TTC549 (cell line): ENCODE results near the gene PLXNA3.

Experiments used
- FAIRE-seq: peaks from 2 replicates; lab custom pipeline; 2012; peaks lifted over from hg19 to GRCh38; lab: Jason Lieb, UNC

The PLXNA3 gene

DNA sequence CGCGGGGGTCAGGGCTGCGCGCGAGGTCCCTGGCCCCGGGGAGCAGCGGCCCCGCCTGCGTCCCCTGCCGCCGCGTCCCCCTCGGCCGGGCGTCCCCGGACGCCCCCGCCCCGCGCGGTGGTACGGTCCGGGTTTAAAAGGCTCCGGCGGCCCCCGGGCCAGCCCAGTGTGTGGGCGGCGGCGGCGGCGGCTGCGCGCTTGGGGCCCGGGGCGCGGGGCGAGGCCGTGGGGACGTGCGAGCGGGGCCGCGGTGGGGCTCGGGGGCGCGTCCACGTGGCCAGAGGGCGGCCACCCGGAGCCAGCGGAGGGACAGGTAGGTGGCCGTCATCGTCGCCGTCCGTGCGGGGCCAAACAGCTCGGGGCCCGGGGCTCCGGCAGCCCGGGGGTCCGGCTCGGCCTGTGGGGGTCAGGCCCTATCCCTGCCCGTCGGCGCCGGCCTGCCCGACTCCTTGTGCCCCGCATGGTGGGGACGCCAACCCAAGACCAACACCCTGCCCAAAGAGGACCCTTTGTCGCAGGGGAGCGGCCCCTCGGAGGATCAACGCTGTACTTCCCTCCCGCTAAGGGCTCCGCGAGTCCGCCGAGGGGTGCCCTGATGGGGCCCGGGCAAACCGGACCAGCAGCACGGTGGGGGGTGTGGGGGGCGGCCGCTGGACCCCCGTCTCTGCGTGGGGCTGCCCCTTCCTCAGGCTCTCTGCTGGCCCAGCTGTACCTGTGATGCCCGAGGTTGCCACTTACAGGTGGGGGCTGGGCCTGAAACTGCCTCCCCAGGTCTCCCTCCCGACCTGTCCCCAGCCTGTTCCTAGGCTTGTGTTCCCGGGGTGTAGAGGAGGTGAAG lies at the start of gene PLXNA3:
Gene PLXNA3, plus strand, starts transcription at position 166 of the 838 bp plus-strand sequence. CDS start 1,903 bp downstream, outside the sequence.
- FAIRE-seq: no peak

DNA sequence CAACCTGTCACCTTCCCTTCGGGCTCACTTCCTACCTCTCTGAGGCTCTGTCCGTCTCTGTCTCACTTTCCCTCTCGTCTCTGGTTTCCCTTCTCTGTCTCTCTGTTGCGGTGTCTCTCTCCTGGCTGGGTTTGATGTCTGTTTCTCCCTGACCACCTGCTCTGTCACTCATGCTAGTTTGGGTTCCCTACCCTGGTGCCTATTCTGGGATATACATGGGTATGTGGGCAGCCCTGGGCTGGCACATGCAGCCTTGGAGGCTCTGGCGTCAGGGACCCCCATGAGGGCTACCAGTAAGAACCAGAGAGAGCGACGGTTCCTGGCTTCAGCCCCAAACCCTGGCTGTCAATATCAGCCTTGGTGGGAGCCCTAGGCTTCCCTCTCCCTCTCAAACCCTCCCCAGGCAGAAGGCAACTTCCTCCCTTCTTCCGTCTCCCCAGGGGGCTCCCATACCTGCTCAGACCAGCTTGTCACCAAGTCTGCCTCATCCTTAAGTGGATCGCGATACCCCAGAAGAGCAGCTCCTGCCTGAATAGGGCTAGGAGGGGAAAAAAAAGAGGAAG lies 49.3 kb upstream of the PLXNA3 start:
- FAIRE-seq: no peak

DNA sequence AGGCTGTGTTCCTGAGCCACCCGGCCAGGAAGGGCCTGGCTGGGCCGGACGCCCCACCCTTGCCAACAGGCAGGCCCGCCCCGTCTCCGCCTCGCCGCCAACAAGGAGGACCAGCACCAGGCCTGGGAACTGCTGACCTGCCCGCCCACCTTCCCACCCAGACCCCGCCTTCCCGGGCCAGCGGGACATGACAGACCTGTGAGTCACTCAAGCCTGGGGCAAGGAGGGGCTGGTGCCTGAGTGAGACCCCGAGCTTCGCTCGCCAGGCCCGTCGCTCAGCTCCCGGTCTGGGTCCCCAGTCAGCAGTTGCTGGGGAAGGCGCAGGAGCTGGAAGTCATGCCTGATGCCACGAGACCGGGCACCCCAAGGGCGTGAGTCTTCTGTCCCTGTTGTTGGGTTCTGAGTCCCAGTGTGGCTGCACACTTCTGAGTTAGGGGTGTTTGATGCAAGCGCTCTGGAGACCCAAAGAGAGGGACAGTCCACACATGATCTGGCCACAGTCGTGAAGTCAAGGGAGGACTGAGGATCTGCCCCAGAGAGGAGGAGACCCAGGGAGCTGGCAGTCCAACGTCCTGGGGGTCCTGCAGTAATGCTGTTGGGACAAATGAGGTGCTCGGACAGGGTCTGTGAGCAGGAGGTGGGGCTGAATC lies 48.7 kb upstream of the PLXNA3 start, which contains the start of gene DNASE1L1:
Gene DNASE1L1, minus strand, starts transcription at position 33 of the 650 bp plus-strand sequence. CDS start 3,686 bp downstream, outside the sequence.
- no peak for FAIRE-seq

DNA sequence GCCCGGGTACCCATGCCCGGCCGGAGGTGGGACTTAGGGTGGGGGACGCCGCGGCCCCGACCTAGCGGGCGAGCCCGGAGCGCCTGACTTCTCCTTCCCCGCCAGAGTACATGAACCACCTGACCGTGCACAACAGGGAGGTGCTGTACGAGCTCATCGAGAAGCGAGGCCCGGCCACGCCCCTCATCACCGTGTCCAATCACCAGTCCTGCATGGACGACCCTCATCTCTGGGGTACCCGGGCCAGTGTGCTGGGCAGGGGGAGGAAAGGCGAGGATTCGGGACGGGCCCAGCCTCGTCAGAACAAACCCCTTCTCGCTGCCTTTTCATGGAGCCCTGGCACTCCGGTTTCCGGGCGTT lies 46.1 kb upstream of the PLXNA3 start:
- FAIRE-seq: no peak

DNA sequence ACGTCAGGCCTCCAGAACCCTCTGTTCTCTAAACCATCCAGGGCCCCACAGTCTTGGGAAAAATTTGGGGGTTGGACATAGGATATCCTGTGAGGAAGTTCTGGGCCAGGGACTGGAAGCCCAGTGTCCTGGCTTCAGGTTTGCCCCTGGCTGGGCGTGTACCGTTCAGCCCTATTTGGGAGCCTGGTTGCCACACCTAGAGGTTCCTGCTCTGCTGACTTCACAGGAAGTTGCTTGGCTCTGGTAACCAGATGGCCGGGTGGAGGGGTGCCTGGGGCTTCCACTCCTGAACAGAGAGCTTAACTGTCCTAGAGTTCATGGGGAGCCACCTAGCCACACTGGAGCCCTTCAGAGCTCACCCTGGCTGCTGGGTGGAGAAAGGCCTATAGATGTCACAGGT lies 45.6 kb upstream of the PLXNA3 start:
- no peak for FAIRE-seq

DNA sequence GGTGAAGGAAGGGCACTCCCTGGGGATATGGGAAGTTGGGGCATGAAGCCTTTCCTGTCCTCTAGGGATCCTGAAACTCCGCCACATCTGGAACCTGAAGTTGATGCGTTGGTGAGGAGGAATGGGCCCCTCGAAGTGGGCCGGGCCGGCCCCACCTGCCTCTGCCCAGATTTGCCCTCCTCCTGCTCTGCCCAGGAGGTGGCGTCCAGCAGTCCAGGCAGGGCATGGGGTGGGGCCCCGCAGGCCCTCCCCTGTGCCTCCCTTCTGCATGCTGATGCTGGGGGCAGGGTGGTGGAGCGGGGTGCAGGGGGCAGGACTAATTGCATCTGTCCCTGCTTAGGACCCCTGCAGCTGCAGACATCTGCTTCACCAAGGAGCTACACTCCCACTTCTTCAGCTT lies 44.9 kb upstream of the PLXNA3 start:
- FAIRE-seq: no peak

DNA sequence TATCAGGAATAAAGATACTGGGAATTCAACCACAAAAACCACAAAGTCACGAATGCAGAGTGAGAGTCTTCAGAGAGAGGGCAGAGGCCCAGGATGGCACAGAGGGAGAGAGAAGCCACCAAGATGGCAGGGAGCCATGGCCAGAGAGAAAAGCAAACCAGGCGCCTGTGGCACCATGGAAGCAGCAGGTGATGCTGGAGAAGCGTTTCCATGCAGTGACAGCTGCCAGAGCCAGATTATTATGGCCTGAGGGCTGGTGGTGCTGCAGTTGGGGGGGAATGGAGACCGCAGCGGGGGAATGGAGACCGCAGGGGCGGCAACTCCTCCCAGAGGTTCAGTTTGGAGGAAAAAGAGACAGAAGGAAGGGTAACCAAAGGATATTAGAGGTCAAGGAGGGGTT lies 40.9 kb upstream of the PLXNA3 start:
- FAIRE-seq: no peak

DNA sequence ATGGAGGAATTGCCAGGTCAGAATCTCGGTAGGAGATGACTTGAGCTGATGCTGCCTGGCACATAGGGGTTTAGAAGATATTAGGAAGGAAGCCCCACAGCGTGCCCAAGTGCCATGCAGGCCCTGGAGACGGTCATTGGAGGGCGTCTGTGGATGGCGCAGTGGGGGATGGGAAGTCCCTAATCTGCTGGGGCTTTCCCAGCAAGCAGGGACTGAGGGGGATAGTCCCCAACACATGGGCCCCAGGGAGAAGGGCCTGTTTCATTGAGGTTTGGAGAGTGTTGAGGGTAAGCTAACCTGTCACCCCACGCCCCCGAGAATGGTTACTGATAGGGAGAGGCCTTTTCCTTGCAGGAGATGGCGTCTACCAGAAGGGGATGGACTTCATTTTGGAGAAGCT lies 38.9 kb upstream of the PLXNA3 start:
- no peak for FAIRE-seq

DNA sequence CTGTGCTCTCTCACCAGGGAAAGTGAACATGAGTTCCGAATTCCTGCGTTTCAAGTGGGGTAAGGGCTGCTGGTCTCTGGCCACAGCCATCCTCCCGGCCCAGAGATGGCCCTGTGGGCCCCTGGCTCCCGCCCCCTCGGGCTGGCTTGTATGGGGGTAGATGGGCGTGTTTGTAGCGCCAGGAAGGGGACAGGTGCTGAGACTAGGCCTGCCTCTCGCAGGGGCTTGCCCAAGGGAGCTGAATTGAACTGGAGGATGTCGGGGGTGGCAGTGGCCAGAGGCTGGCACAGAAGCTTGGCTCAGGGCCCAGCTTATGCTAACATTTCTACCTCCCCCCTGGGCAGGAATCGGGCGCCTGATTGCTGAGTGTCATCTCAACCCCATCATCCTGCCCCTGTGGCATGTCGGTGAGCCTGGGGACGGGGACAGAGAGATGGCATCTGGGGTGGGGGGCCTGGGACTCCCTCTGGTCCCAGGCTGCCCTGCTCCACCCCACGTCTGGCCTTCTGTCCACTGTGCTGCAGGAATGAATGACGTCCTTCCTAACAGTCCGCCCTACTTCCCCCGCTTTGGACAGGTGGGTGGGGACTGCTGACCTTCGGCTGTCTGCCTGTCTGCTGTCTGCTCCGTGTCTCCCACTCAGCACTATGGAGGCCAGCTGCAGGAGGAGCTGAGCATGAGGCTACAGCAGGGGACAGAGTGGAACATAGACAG lies 38.2 kb upstream of the PLXNA3 start:
- no peak for FAIRE-seq

DNA sequence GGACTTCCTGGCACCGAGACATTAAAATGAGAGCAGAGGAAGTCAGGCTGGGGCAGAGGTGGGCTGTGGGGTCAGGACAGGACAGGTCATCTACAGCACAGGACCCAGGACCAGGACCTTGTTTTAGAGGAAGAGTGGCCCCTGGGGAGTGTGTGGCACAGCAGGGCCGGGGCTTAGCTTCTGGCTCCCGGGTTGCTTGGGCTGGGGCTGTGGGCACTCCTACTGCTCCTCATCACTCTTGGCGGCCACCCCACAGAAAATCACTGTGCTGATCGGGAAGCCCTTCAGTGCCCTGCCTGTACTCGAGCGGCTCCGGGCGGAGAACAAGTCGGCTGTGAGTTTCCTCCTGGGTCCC lies 37.7 kb upstream of the PLXNA3 start:
- FAIRE-seq: no peak

DNA sequence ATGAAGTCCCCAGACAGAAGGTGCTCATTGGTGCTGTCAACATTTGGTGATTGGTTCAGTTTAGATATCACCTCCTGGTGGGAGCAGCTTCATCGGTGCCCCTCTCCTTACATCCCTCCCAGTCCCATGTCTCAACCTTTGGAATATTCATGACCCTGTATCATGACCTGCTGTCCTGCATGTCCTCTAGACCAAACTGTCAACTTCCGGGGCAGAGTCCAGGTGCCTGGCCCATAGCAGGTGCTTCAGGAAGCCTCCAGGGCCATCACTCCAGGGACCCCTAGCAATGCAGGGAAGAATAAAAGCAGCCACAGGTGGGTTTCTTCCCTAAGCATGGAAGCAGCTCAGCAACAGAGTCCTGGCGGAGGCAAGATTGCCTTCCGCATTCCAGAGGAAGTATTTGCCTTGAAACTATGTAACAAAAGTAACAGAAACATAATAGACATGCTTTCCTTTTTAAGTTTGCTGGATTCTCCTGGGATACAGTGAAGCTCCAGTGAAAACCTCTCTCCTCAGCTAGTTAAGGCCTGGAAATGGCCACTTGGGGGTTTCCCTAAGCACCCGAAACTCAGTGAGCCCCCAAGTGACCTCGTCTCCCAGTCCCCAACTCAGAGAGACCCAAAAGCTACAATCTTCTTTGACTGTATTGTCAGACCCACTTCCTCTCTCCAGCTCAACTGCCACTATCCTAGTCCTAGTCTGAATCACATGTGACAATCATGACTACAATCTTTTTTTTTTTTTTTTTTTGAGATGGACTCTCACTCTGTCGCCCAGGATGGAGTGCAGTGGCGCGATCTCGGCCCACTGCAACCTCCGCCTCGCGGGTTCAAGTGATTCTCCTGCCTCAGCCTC lies 30.9 kb upstream of the PLXNA3 start:
- FAIRE-seq: no peak

DNA sequence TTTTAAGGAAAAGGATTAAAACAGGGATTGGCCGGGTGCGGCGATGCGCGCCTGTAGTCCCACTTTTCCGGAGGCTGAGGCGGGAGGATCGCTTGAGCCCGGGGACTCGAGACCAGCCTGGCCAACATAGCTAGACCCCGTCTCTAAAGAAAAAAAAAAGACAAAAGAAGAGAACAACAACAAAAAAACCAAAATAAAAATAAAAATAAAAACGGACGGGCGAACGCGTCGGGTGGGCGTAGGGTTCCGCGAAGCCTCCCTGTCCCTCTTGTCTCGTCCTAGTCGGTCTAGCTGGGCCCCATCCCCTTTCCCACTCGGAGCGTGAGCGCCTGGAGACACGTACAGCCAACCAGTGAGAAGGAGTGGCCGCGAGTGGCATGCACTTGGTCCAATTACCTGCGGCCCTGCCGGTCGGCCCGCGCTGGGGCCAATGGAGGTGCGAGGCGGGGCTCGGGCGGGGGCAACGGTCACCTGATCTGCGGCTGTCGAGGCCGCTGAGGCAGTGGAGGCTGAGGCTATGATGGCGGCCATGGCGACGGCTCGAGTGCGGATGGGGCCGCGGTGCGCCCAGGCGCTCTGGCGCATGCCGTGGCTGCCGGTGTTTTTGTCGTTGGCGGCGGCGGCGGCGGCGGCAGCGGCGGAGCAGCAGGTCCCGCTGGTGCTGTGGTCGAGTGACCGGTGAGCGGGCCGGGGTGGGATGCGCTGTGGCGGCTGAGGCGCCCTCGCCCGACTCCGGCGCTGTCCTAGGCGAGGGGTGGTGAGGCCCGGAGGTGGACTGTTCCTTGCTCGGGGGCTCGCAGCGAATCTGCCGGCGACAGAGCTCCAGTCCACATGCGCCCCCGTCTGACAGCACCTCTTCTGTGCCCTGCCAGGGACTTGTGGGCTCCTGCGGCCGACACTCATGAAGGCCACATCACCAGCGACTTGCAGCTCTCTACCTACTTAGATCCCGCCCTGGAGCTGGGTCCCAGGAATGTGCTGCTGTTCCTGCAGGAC lies 29.6 kb upstream of the PLXNA3 start, which contains the start of gene ATP6AP1:
Gene ATP6AP1, plus strand, starts transcription at position 502 of the 996 bp plus-strand sequence. Its CDS starts 16 bp downstream, at position 518.
- FAIRE-seq: no peak

DNA sequence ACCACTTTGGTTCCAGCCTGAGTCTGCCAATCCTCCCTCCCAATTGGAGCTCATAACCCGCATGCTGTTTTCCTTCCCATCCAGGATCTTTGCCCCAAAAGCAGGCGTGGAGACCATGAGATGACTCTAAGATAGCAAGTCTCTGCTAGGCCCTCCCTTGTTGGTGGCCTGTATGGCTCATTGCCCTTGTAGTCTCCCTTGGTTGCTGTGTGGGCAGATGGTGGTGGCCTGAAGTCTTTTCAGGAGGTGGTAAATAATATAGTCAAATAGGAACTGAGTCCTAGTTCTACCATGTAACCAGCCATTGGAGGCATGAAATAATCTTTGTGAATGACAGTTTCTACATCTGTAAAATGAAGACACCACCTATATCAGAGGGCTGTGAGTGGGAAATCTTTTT lies 28.4 kb upstream of the PLXNA3 start:
- no peak for FAIRE-seq

DNA sequence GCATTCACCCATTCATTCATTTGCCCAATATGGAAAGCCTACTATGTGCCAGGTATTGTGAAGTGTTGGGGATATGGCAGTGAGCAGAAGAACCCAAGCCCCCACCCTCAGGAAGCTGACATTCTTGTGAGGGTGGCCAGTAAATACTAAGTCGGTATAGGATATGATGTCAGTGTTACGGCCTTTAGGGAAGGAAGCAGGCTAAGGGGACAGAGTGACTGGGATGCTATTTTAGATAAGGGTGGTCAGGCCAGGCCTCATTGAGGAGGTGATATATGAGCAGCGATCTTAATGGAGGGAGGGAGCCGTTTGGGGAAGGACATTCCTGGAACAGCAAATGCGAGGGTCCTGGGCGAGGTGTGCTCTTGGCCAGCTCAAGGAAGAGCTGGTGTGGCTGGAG lies 27.6 kb upstream of the PLXNA3 start:
- no peak for FAIRE-seq

DNA sequence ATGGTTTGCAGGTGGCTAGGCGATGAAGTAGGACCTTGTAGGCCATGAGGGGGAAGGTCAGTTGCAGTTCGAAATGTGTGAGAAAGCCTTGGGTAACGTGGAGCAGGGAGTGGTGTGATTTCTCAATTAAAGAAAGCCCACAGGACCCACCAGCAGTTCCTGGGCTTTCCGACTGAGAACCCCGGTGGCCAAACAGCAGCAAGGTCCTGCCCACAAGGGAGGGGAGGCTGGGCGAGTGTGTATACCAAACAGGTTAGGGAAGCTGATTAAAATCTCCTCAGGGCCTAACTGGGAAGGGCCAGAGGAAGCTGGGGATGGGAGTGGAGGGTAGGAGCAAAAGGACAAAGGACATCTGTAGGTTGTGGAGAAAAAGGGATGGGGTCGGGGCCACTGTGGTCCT lies 27.2 kb upstream of the PLXNA3 start:
- FAIRE-seq: no peak

DNA sequence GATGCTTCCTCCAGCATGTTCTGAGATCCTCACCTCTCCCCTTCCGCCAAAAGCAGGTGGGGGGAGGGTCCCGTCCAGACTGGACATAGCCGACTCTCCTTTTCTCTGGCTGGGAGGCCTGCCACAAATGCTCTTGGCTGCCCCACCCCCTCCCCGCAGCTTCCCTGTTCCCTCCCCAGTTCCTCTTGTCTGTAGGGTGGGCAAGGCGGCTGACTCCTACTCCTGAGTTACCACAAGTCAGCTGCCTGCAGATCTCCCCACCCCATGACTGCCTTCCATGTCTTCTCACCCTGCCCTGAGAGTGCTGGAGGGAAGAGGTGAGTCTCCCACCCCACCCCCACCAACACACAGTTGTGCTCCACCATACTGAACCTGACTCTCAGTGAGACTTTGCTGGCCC lies 26.7 kb upstream of the PLXNA3 start:
- FAIRE-seq: no peak

DNA sequence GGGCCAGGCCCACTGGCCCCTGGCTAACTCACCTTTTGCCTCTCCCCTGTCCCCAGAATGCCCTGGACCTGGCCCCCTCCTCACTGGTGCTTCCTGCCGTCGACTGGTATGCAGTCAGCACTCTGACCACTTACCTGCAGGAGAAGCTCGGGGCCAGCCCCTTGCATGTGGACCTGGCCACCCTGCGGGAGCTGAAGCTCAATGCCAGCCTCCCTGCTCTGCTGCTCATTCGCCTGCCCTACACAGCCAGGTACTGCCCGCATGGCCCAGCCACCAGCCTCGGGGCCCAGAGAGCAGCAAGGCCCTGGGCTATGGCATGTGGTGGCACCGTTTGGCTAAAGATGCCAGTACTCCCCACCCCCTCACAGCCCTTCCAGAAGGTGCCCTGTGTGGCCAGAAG lies 25.9 kb upstream of the PLXNA3 start:
- no peak for FAIRE-seq

DNA sequence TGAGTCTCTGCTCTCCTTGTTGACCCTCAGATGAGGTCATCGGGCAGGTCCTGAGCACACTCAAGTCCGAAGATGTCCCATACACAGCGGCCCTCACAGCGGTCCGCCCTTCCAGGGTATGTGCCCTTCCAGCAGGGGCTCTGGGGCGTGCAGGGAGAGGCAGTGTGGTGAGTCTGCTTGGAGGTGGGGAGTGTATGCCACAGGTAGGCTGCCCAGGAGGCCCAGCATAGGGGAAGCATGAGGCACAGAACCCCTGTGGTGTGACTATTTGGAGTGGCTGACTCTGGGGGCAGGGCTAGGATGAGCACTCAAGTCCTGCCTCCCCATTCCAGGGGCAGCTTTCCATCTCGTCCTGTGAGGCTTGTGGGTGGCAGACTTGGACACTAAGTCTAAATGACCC lies 24.5 kb upstream of the PLXNA3 start:
- no peak for FAIRE-seq

DNA sequence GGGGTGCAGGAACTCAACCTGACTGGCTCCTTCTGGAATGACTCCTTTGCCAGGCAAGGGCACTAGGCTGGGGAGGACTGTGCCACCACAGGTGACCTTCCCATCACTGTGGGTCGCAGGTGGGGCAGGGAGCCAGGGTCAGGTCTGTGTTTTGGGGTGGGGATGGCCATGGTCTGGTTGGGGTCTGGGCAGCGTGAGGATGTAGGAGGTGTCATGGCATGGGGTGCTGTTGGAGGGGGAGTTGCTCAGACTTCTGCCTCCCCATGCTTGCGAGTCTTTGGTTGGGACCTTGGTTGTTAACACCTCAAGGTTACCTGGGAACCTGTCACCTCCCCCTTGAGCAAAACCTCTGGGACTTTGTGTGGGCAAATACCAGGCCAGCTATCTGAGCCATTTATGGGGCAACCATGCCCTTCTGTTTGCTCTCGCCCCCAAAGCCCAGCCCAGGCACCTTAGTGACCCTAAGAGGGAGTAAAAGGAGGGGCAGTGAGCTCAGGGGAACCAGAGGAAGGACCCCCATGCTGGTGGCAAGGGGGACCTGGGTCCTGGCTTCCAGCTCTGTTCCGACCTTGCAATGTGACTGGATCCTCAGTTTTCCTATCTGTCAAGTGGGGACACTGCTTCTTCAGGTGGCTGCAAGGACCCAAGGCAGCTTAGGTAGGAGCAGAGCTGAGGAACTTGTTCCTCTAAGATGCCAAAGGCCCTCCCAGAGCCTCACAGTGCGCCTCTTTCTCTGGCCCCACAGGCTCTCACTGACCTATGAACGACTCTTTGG lies 23.5 kb upstream of the PLXNA3 start:
- FAIRE-seq: no peak
